Measurements from ENCODE around the gene RETN.

- TF ChIP-seq, protein P1, sequence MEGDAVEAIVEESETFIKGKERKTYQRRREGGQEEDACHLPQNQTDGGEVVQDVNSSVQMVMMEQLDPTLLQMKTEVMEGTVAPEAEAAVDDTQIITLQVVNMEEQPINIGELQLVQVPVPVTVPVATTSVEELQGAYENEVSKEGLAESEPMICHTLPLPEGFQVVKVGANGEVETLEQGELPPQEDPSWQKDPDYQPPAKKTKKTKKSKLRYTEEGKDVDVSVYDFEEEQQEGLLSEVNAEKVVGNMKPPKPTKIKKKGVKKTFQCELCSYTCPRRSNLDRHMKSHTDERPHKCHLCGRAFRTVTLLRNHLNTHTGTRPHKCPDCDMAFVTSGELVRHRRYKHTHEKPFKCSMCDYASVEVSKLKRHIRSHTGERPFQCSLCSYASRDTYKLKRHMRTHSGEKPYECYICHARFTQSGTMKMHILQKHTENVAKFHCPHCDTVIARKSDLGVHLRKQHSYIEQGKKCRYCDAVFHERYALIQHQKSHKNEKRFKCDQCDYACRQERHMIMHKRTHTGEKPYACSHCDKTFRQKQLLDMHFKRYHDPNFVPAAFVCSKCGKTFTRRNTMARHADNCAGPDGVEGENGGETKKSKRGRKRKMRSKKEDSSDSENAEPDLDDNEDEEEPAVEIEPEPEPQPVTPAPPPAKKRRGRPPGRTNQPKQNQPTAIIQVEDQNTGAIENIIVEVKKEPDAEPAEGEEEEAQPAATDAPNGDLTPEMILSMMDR (IDR thresholded peaks at IDR 0.05), result no peak
- no peak for TF ChIP-seq POLR2A (IDR thresholded peaks at IDR 0.05)
Measured at GRCh38 chr19:7698583-7698982, 29.7 kb downstream of the RETN start.
